Tibial nerve (tissue), 4 donors: ENCODE data around the gene RASGRP2. TPM values are rescaled to one million over a fixed set of nuclear protein-coding genes. Genes with fewer than 3 reads are reported as not detected.

Experiments
- DNase-seq, 2 donors: peaks; one replicate each; pipeline ENCODE4 v3.0.0-alpha.2; 2019; ENCODE audit warnings: low spot score in 2 of 2
- H3K27ac ChIP-seq, 4 donors: fragments of 200-600 bp; sonication (generic) in 3 of 4; one replicate each; pipeline ENCODE4 v1.5.1; 2017 to 2019; ENCODE audit warnings: mild to moderate bottlenecking in 1 of 4
- H3K27me3 ChIP-seq, 2 donors: fragments of 200-600 bp; sonication (generic) in 1 of 2; one replicate each; pipeline versions ENCODE4 v1.5.1 to v1.6.0; 2017 to 2019
- H3K36me3 ChIP-seq, 3 donors: fragments of 200-600 bp; sonication (generic); one replicate each; pipeline ENCODE4 v1.5.1; 2018 to 2019
- H3K4me1 ChIP-seq, 4 donors: fragments of 200-600 bp; sonication (generic) in 3 of 4; one replicate each; pipeline ENCODE4 v1.5.1; 2017 to 2019
- H3K4me3 ChIP-seq, 4 donors: fragments of 200-600 bp; sonication (generic) in 3 of 4; one replicate each; pipeline ENCODE4 v1.5.1; 2017 to 2019; ENCODE audit warnings: mild to moderate bottlenecking in 1 of 4, moderate library complexity in 1 of 4
- H3K9me3 ChIP-seq, 4 donors: fragments of 200-600 bp; sonication (generic) in 3 of 4; one replicate each; pipeline ENCODE4 v1.5.1; 2017 to 2019
- CTCF ChIP-seq, 5 experiments: fragments of 200-600 bp in 3 of 5; fragments of 450-650 bp in 2 of 5; sonication (generic) in 3 of 5; IDR thresholded peaks; one replicate each; pipeline ENCODE4 v1.5.1; 2016 to 2019; ENCODE audit warnings: antibody characterized with exemption in 5 of 5, mild to moderate bottlenecking in 3 of 5, moderate library complexity in 2 of 5
- EP300 ChIP-seq, 2 donors: sonication (generic); formaldehyde crosslinking; IDR thresholded peaks; one replicate each; pipeline ENCODE4 v1.6.1; 2017; ENCODE audit warnings: antibody characterized with exemption in 2 of 2, mild to moderate bottlenecking in 1 of 2
- POLR2A ChIP-seq, 2 donors: fragments of 450-650 bp; IDR thresholded peaks; one replicate each; pipeline ENCODE4 v1.6.1; 2017; ENCODE audit warnings: antibody characterized with exemption in 2 of 2, mild to moderate bottlenecking in 2 of 2, moderate library complexity in 2 of 2
- WGBS, 2 donors: methylation state at CpG; one replicate each; pipeline ENCODE4 v1.1.5; 2018; 5-methylcytosine and 5-hydroxymethylcytosine counted together
- total RNA-seq, 4 donors: library from RNA; depleted of rRNA; stranded (reverse); fragments of >200 nt; gene quantifications; one replicate each; pipeline ENCODE4 v1.1.0, GENCODE V29; 2016

The RASGRP2 gene
- total RNA-seq, 4 donors from 2014 or later = 35.4 to 87.0 (median 59.0) TPM

- peak overlapping the region; percentile 70 to 100 (median 98) for H3K4me3 ChIP-seq
- DNase-seq = no peak
- WGBS, 2 donors = 10 to 18% methylated on average over 3 of the region's 3 CpGs
- H3K27ac ChIP-seq = peak overlapping the region in 3 of 4 donors; percentile 67 to 100 (median 73)
- TF ChIP-seq CTCF (IDR thresholded peaks at IDR 0.05) (no peak), EP300 (IDR thresholded peaks at IDR 0.05) (no peak), POLR2A (IDR thresholded peaks at IDR 0.05) (no peak)
- peaks cover 0 to 49% (median 29%) of the 10 kb centered on the region in 3 donors for H3K36me3 ChIP-seq
- H3K4me1 ChIP-seq = peaks cover 3 to 63% (median 41%) of the 10 kb centered on the region in 4 donors
- H3K27me3 ChIP-seq = no peaks in the 10 kb centered on the region
- H3K9me3 ChIP-seq = no peaks in the 10 kb centered on the region
Measured at GRCh38 chr11:64776875-64777274, 32.9 kb upstream of the RASGRP2 start.

GRCh38 chr11:64776425-64776824 lies 32.5 kb upstream of the RASGRP2 start:
- WGBS, 2 donors = 54 to 62% methylated on average over 6 of the region's 6 CpGs
- DNase-seq = no peak
- TF ChIP-seq POLR2A (IDR thresholded peaks at IDR 0.05) (no peak), CTCF (IDR thresholded peaks at IDR 0.05) (no peak), EP300 (IDR thresholded peaks at IDR 0.05) (no peak)
- H3K4me1 ChIP-seq = peaks cover 3 to 68% (median 43%) of the 10 kb centered on the region in 4 donors
- no peaks in the 10 kb centered on the region for H3K9me3 ChIP-seq
- peaks cover 0 to 53% (median 29%) of the 10 kb centered on the region in 3 donors for H3K36me3 ChIP-seq
- H3K27me3 ChIP-seq = no peaks in the 10 kb centered on the region
- peak overlapping the region in 2 of 4 donors; percentile 100 for H3K4me3 ChIP-seq
- H3K27ac ChIP-seq = peak overlapping the region in 1 of 4 donors; percentile 100

GRCh38 chr11:64774144-64774543 lies 30.2 kb upstream of the RASGRP2 start:
- no peak overlapping the region for H3K27ac ChIP-seq
- 60 to 68% methylated on average over 5 of the region's 5 CpGs for WGBS, 2 donors
- H3K27me3 ChIP-seq = no peaks in the 10 kb centered on the region
- H3K4me3 ChIP-seq = no peak overlapping the region
- DNase-seq = no peak
- no peaks in the 10 kb centered on the region for H3K9me3 ChIP-seq
- TF ChIP-seq CTCF (IDR thresholded peaks at IDR 0.05) (no peak), POLR2A (IDR thresholded peaks at IDR 0.05) (no peak), EP300 (IDR thresholded peaks at IDR 0.05) (no peak)
- peaks cover 3 to 73% (median 38%) of the 10 kb centered on the region in 4 donors for H3K4me1 ChIP-seq
- H3K36me3 ChIP-seq = peaks cover 2 to 76% (median 50%) of the 10 kb centered on the region in 3 donors

GRCh38 chr11:64772303-64773018 lies 28.5 kb upstream of the RASGRP2 start:
- no peak for TF ChIP-seq POLR2A (IDR thresholded peaks at IDR 0.05)
- TF ChIP-seq CTCF (IDR thresholded peaks at IDR 0.05) = no peak
- TF ChIP-seq EP300 (IDR thresholded peaks at IDR 0.05) = no peak
- Histone ChIP-seq H3K27ac (peak overlapping the region in 2 of 4 donors; percentile 23 to 37), H3K27me3 (no peaks in the 10 kb centered on the region), H3K4me1 (peaks cover 3 to 82% (median 39%) of the 10 kb centered on the region in 4 donors), H3K9me3 (no peaks in the 10 kb centered on the region), H3K36me3 (peaks cover 12 to 93% (median 67%) of the 10 kb centered on the region in 3 donors), H3K4me3 (no peak overlapping the region)
- no peak for DNase-seq
- 52 to 56% methylated on average over 3 of the region's 3 CpGs for WGBS, 2 donors

GRCh38 chr11:64771861-64772260 lies 27.9 kb upstream of the RASGRP2 start:
- peaks cover 3 to 80% (median 37%) of the 10 kb centered on the region in 4 donors for H3K4me1 ChIP-seq

More at GRCh38 chr11:64771861-64772260, 27.9 kb upstream of the RASGRP2 start:
- Histone ChIP-seq H3K36me3 (peaks cover 18 to 99% (median 73%) of the 10 kb centered on the region in 3 donors), H3K27ac (peak overlapping the region in 1 of 4 donors; percentile 23), H3K4me3 (no peak overlapping the region), H3K27me3 (no peaks in the 10 kb centered on the region), H3K9me3 (no peaks in the 10 kb centered on the region)
- TF ChIP-seq CTCF (IDR thresholded peaks at IDR 0.05) (no peak), POLR2A (IDR thresholded peaks at IDR 0.05) (no peak), EP300 (IDR thresholded peaks at IDR 0.05) (no peak)
- DNase-seq = no peak
- whole genome bisulfite sequencing, 2 donors = 74 to 79% methylated on average over 2 of the region's 2 CpGs
